Measurements from ENCODE around the gene GGTLC2.
"Not testable (repeated sequence)": the region's sequence is repeated elsewhere in the genome, so short reads cannot be mapped to it uniquely, and the experiment has no call there.

GRCh38 chr22:22638313-22638712 lies 6.1 kb upstream of the GGTLC2 start:
- TF ChIP-seq CTCF (conservative IDR thresholded peaks at IDR 0.05; ENCODE audit: low read length); EZH2phosphoT487 (IDR thresholded peaks at IDR 0.05; ENCODE audit: borderline replicate concordance): not testable (repeated sequence)

Measured in Loucy (cell line).